OCI-LY3 (cell line): Measurements from ENCODE around the gene MRNIP.

Experiments
- H2AFZ ChIP-seq: fragments of 200-600, 300-600 bp; shearing (Covaris generic); 2 replicates; pipeline ENCODE4 v1.6.0; 2014; ENCODE audit warnings: antibody characterized with exemption, low read depth, low read length
- H3K27ac ChIP-seq: fragments of 200-600, 300-600 bp; sonication (generic); 2 replicates; pipeline ENCODE4 v1.5.1; 2014; ENCODE audit warnings: mild to moderate bottlenecking, low read length, moderate library complexity, mixed read lengths
- H3K27me3 ChIP-seq: fragments of 200-600, 300-600 bp; sonication (generic); 2 replicates; pipeline ENCODE4 v1.6.1; 2014; ENCODE audit warnings: low read depth, low read length, mixed read lengths
- H3K36me3 ChIP-seq: fragments of 200-600, 300-600 bp; sonication (generic); replicated peaks from 2 replicates; pipeline ENCODE3; 2014; ENCODE audit warnings: low read depth, low read length, mixed read lengths
- H3K4me1 ChIP-seq: fragments of 300-600, 200-600 bp; sonication (generic); 2 replicates; pipeline ENCODE4 v1.6.1; 2014; ENCODE audit warnings: low read length, mixed read lengths
- H3K4me2 ChIP-seq: fragments of 200-600, 300-600 bp; sonication (generic); 2 replicates; pipeline ENCODE4 v1.6.1; 2014; ENCODE audit warnings: low read length, mixed read lengths
- H3K4me3 ChIP-seq: fragments of 300-600, 200-600 bp; sonication (generic); 2 replicates; pipeline ENCODE4 v1.5.1; 2014; ENCODE audit warnings: antibody characterized with exemption, mild to moderate bottlenecking, low read length, moderate library complexity
- H3K79me2 ChIP-seq: fragments of 300-600, 200-600 bp; shearing (Covaris generic); 2 replicates; pipeline ENCODE4 v1.6.1; 2014; ENCODE audit warnings: mild to moderate bottlenecking, low read length, mixed read lengths
- H3K9ac ChIP-seq: fragments of 300-600, 200-600 bp; shearing (Covaris generic); 2 replicates; pipeline ENCODE4 v1.6.0; 2014; ENCODE audit warnings: mild to moderate bottlenecking, low read length, moderate library complexity
- H3K9me3 ChIP-seq: fragments of 200-600, 300-600 bp; shearing (Covaris generic); 2 replicates; pipeline ENCODE4 v1.6.1; 2014; ENCODE audit warnings: low read length, mixed read lengths; ENCODE audit not compliant: insufficient read depth
- H4K20me1 ChIP-seq: fragments of 200-600, 300-600 bp; sonication (generic); 2 replicates; pipeline ENCODE4 v1.6.1; 2016; ENCODE audit warnings: low read length, mixed read lengths; ENCODE audit not compliant: insufficient read depth
- EZH2phosphoT487 ChIP-seq: fragments of 200-600 bp; shearing (Covaris generic); IDR thresholded peaks from 2 replicates; pipeline ENCODE4 v1.6.1; 2018; ENCODE audit warnings: antibody characterized with exemption, mixed run types, low read depth
- TF ChIP-seq, protein P1 (sequence below): fragments of 200-600, 300-600 bp; sonication (generic); IDR thresholded peaks from 2 replicates; pipeline ENCODE4 v1.5.1; 2014; ENCODE audit warnings: antibody characterized with exemption, low read length, low read depth

The MRNIP gene

DNA sequence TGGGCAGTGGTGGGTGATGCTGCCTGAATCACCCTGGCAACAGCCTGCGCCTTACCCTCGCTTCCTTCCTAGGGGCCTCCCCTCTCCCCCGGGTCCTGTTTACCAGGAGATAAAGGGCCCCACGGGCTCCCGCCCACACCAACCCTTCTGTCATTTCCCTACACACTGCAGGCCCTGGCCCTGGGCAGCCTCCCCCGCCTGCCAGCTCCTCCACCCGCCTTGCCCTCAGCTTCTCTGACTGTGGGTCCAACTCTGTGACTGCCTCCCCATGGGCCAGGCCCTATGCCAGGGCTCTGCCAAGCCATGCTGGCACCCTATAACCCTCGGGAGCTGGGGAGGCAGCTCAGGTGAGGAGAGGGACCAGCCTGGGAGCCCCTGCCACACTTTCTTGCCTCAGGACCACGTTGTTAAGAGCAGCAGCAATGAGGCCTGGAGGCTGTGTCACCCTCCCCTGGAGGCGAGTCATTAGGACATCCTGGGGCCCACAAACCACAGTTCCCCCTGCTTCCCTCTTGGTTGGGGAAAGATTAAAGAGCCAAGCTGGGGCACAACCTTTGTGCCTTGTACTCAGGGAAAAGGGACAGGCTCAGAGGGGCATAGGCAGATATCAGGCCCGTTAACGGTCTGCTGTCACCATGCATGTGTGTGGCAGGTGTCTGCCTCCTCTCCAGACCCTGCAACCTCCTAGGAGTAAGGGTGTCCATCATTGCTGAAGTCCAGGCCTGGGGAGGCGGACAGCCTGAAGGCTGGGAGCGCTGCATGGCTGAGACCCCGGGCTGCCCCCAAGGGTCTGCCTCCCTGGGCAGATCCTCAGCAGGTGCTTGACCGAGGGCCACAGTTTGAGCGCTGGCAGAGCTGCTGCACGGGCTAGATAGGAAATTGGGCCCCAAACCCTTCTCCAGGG lies 54.7 kb downstream of the MRNIP start:
- Histone ChIP-seq H2AFZ (no peak overlapping the region), H3K4me2 (no peak overlapping the region), H3K27ac (no peak overlapping the region), H3K79me2 (peaks cover 46% of the 10 kb centered on the region), H3K9ac (no peak overlapping the region), H3K36me3 (peaks cover 10% of the 10 kb centered on the region), H4K20me1 (peaks cover 16% of the 10 kb centered on the region), H3K9me3 (no peaks in the 10 kb centered on the region), H3K4me3 (no peak overlapping the region), H3K4me1 (peaks cover 28% of the 10 kb centered on the region), H3K27me3 (no peaks in the 10 kb centered on the region)
- TF ChIP-seq, protein P1, sequence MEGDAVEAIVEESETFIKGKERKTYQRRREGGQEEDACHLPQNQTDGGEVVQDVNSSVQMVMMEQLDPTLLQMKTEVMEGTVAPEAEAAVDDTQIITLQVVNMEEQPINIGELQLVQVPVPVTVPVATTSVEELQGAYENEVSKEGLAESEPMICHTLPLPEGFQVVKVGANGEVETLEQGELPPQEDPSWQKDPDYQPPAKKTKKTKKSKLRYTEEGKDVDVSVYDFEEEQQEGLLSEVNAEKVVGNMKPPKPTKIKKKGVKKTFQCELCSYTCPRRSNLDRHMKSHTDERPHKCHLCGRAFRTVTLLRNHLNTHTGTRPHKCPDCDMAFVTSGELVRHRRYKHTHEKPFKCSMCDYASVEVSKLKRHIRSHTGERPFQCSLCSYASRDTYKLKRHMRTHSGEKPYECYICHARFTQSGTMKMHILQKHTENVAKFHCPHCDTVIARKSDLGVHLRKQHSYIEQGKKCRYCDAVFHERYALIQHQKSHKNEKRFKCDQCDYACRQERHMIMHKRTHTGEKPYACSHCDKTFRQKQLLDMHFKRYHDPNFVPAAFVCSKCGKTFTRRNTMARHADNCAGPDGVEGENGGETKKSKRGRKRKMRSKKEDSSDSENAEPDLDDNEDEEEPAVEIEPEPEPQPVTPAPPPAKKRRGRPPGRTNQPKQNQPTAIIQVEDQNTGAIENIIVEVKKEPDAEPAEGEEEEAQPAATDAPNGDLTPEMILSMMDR: no peak
- TF ChIP-seq EZH2phosphoT487: no peak

DNA sequence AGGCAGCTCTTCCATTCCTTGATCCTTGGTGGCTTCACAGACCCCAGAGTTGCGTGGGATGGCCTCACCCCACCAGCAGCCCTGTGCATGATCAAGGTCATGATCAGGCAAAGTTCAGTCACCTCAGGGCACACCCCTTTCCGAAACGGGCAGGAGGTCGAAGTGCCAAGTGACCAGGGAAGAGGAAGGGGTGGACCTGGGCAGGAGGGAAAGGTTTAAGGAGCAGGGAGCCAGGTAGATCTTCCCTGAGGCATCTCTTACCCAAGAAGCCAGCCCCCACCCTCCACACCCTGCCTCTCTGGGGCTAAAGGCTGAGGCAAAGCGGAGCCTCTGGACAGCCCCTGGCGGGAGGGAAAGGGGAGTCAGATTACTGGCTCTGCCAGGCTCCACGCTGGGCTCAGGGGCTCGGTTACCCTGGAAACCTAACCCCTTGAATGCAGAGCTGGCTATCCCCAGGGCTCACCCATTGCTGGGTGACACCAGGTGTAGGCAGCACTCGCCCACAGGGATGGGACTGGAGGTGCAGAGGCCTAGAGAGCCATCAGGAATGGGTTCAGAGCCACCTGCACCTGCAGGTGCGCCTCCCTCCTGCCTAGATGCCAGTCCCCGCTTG lies 55.6 kb downstream of the MRNIP start:
- H3K27ac ChIP-seq: no peak overlapping the region

DNA sequence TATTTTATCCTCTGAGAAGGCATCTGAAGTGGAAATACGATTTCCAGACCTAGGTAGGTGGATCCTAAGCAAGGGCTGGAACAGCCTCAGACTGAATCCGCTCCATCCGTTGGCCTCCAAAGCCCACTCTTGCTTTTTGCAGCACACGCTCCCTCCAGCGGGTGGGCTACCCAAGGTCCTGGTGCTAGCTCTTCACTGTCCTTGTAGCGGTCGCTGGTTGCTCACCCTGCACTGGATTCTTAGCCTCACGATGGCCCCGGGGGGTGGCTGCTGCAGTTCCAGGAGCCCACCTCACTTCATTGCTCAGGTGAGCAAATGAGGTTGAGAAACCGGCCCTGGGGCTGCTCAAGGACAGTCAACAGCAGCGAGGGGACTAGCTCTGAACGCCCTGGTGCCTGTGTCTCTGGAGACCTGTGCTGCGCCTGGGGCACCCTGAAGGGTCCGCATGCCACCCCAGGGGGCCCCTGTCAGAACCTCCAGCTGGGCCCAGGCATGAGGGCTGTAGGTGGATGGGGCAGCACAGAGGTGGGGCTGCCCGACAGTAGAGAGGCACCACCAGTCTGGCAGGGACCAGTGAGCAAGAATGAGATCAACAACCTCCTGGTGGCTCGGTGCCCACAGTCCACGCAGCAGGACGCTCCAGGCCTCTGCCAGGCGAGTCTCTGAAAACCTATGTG lies 56.3 kb downstream of the MRNIP start:
- no peak overlapping the region for H3K9ac ChIP-seq
- peaks cover 21% of the 10 kb centered on the region for H3K36me3 ChIP-seq
- no peak overlapping the region for H3K27ac ChIP-seq
- no peaks in the 10 kb centered on the region for H3K27me3 ChIP-seq
- peaks cover 33% of the 10 kb centered on the region for H3K79me2 ChIP-seq
- H2AFZ ChIP-seq: no peak overlapping the region
- peaks cover 16% of the 10 kb centered on the region for H4K20me1 ChIP-seq
- H3K4me1 ChIP-seq: peaks cover 19% of the 10 kb centered on the region
- H3K9me3 ChIP-seq: no peaks in the 10 kb centered on the region
- H3K4me2 ChIP-seq: no peak overlapping the region
- H3K4me3 ChIP-seq: no peak overlapping the region
- TF ChIP-seq, protein P1: no peak
- TF ChIP-seq EZH2phosphoT487: no peak

More for the DNA sequence above, 55.6 kb downstream of the MRNIP start:
- Histone ChIP-seq H3K9me3 (no peaks in the 10 kb centered on the region), H2AFZ (no peak overlapping the region), H3K4me3 (no peak overlapping the region), H3K9ac (no peak overlapping the region), H3K4me1 (peaks cover 23% of the 10 kb centered on the region), H3K4me2 (no peak overlapping the region), H4K20me1 (peaks cover 16% of the 10 kb centered on the region), H3K27me3 (no peaks in the 10 kb centered on the region), H3K79me2 (peaks cover 40% of the 10 kb centered on the region), H3K36me3 (peaks cover 17% of the 10 kb centered on the region)
- TF ChIP-seq EZH2phosphoT487: no peak
- TF ChIP-seq, protein P1: no peak
